ENCODE measurements around the gene TERB2. TPM values are rescaled to one million over a fixed set of nuclear protein-coding genes. Genes with fewer than 3 reads are reported as not detected.
"Not testable (repeated sequence)": the region's sequence is repeated elsewhere in the genome, so short reads cannot be mapped to it uniquely, and the experiment has no call there.

The TERB2 gene
- total RNA-seq, 1 donor from 2014 or later, result not detected

GRCh38 chr15:45003731-45004410 is 47.4 kb downstream of the TERB2 start:
- not testable (repeated sequence) for DNase-seq (ENCODE audit: low spot score)

- not testable (repeated sequence) for DNase-seq (ENCODE audit: low spot score)
Measured at GRCh38 chr15:45004590-45005175, 48.2 kb downstream of the TERB2 start.

GRCh38 chr15:45009046-45009445 is 52.6 kb downstream of the TERB2 start:
- no peak for DNase-seq (ENCODE audit: low spot score)

GRCh38 chr15:45015114-45015513 is 58.6 kb downstream of the TERB2 start:
- DNase-seq (ENCODE audit: low spot score), result not testable (repeated sequence)

GRCh38 chr15:45020222-45020900 is 63.9 kb downstream of the TERB2 start:
- DNase-seq (ENCODE audit: low spot score), result not testable (repeated sequence)

GRCh38 chr15:45020901-45021259 is 64.4 kb downstream of the TERB2 start:
- not testable (repeated sequence) for DNase-seq (ENCODE audit: low spot score)

GRCh38 chr15:45021348-45021747 is 64.9 kb downstream of the TERB2 start:
- DNase-seq (ENCODE audit: low spot score), result no peak

GRCh38 chr15:45022871-45023658 is 66.6 kb downstream of the TERB2 start, which contains the start of gene SORD:
Gene SORD, plus strand, starts transcription at chr15:45023195. Its CDS starts 89 bp downstream, at chr15:45023284.
- peak; percentile 93 for DNase-seq (ENCODE audit: low spot score)

- no peak for DNase-seq (ENCODE audit: low spot score)
Measured at GRCh38 chr15:45023659-45024225, 67.3 kb downstream of the TERB2 start.

- not testable (repeated sequence) for DNase-seq (ENCODE audit: low spot score)
Measured at GRCh38 chr15:45024649-45025048, 68.2 kb downstream of the TERB2 start.

- not testable (repeated sequence) for DNase-seq (ENCODE audit: low spot score)
Measured at GRCh38 chr15:45025627-45026026, 69.1 kb downstream of the TERB2 start.

GRCh38 chr15:45026651-45027190 is 70.2 kb downstream of the TERB2 start:
- DNase-seq (ENCODE audit: low spot score), result no peak

- no peak for DNase-seq (ENCODE audit: low spot score)
Measured at GRCh38 chr15:45027220-45027619, 70.7 kb downstream of the TERB2 start.

Other genes starting within 250 kb of the TERB2 start
- 2.2 TPM for gene PATL2, start 245.4 kb upstream of the TERB2 start, total RNA-seq
- gene B2M, start 245.2 kb upstream of the TERB2 start, total RNA-seq, result 2,061 TPM
- gene TRIM69, start 220.2 kb upstream of the TERB2 start, total RNA-seq, result 29.8 TPM
- 36.4 TPM for gene SORD, start 66.5 kb downstream of the TERB2 start, total RNA-seq
- gene DUOX2, start 157.5 kb downstream of the TERB2 start, total RNA-seq, result 366 TPM
- gene DUOXA2, start 157.6 kb downstream of the TERB2 start, total RNA-seq, result 87.1 TPM
- gene DUOXA1, start 173.2 kb downstream of the TERB2 start, total RNA-seq, result 10.6 TPM
- 23.4 TPM for gene DUOX1, start 173.3 kb downstream of the TERB2 start, total RNA-seq
- 10.4 TPM for gene SHF, start 231.3 kb downstream of the TERB2 start, total RNA-seq

All from mucosa of gallbladder (tissue), 1 donor.